Sciatic nerve (tissue), 2 donors: ENCODE results near the gene TANGO6. TPM values are rescaled to one million over a fixed set of nuclear protein-coding genes. Genes with fewer than 3 reads are reported as not detected.
"Not testable (repeated sequence)": the region's sequence is repeated elsewhere in the genome, so short reads cannot be mapped to it uniquely, and the experiment has no call there.

Source experiments
- ATAC-seq: fragments of 200-7000 bp; cut with Tn5 transposase; one replicate; pipeline ENCODE4 v1.9.1; 2020; ENCODE audit warnings: mild to moderate bottlenecking, moderate library complexity
- DNase-seq: peaks from one replicate; pipeline ENCODE4 v3.0.0-alpha.2; 2020; ENCODE audit warnings: low spot score
- intact Hi-C: fragments of 100-400 bp; cut with DNase I; formaldehyde crosslinking; loops from one replicate; pipeline ENCODE4 v1.14.2; 2022
- total RNA-seq: library from RNA; stranded (reverse); fragmentation: NEBNext Ultra II Directional; extraction: Animal tissue kit (Norgen Biotek cat#: 25700); gene quantifications from one replicate; pipeline ENCODE4 v1.2.1, GENCODE V29; 2021
- donor health status: DM: no; HTN: no; CAD: no.
- donor health status: DM: no; HTN: no; CAD: no.

Gene TANGO6
- total RNA-seq, 1 donor from 2014 or later = 31.1 TPM

DNA sequence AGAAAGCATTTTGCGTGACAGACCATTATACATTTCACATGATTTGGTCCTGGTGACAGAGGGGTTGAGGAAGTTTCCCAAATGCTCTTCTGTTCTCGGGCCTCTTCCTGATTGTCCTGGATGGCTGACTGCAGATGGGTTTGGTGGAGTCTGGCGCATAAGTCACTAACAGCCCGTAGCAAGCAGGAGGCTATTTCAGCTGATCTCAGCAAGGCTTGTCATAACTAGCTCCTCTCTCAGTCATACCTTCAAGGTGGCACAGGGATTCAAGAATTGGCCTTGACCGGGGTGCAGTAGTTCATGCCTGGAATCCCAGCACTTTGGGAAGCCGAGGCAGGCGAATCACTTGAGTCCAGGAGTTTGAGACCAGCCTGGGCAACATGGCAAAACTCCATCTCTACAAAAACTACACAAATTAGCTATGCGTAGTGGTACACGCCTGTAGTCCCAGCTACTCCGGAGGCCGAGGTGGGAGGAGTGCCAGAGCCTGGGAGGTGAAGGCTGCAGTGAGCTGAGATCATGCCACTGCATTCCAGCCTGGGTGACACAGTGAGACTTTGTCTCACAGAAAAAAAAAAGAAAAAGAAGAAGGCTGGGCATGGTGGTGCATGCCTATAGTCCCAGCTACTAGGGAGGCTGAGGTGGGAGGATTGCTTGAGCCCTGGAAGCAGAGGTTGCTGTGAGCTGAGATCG, 193.2 kb downstream of the TANGO6 start:
- ATAC-seq (no peak), DNase-seq (no peak)
- intact Hi-C loops = no loop called here

DNA sequence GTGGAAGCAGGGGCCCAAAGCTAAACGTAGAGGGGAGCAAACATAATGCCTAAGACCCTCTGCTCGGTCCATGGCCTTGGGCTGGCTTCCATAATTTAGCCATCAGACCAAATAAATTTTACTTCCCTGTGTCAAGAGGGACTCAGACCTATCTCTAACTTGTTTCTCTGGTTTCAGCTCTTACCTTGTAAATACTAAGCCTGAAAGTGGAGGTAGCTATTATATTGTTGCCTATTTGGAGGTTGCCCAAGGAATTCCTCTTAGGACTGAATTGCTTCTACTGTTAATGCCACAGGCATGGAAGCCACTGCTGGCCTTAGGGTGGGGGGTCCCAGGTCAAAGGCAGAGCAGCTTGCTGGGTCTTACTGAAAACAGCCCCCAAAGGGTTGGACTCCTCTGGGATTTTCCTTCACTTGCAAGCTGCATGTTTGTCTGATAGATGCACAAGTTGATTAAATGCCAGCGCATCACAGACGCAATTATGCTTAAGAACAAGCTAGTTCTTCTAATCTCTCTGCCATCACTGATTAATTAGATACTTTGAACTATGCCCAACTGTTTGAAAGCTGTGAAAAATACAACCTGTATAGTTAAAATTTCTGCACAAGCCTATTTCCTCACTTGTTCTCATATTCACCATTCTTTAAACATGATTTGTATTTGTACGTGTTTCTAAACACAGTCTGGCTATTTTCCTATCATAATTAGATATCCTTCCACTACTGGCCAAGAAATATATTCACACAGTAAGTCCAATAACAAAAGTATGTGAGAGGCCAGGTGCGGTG, 194.2 kb downstream of the TANGO6 start:
- intact Hi-C loops = no loop called here
- DNase-seq (no peak), ATAC-seq (no peak)

DNA sequence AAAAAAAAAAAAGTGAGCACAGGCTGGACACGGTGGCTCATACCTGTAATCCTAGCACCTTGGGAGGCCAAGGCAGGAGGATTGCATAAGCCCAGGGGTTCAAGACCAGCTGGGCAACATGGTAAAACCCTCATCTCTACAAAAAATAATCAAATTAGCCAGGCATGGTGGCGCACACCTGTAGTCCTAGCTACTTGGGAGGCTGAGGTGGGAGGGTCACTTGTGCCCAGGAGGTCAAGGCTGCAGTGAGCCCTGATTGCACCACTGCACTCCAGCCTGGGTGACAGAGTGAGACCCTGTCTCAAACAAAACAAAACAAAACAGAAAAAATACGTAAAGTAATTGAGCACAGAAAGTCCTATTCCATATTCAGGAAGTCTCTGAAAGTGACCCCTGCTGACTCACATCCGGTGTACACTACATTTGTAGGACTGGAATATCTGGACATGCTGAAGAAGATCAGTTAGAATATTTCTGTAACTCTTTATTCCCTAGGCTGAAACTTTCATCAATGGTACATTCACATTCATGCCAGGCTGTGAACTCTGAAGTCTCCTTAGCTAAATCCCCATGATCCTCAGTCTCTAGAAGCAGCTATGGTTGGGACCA, 196.1 kb downstream of the TANGO6 start:
- ATAC-seq (no peak), DNase-seq (no peak)
- intact Hi-C loops = no loop called here

DNA sequence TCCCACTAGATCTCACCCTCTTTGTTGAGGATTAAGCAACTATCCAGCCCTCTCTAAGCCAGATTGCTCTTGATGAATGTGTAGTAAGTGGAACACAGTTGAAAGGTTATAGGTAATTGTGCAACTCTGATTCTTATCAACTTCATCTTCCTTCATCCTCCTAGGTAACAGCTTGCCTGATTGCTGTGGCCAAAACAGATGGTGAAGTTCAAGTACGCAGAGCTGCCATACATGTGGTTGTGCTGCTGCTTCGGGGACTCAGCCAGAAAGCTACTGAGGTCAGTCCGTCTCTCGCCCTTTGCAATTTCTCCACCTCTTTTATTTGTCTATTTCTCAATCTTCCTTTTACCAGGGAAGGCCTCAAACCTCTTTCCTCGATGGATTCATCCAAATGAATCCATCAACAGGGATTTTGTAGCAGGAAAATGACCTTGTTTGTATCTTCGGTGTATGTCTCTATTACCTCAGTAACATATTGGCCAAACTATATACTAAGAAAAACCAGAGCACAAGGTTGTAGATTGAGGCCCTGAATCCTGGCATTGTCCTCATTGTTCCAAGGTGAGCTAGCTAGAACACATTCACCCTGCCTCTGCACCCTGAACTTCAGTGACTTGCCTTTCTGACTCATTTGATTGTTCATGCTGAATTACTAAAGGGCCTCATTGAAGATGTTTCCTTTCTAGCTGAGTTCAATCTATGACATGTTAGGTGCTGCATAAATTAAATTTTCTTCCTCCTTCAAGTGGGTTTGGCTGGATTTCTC, 197.0 kb downstream of the TANGO6 start:
- intact Hi-C loops = no loop called here
- ATAC-seq (no peak), DNase-seq (no peak)

DNA sequence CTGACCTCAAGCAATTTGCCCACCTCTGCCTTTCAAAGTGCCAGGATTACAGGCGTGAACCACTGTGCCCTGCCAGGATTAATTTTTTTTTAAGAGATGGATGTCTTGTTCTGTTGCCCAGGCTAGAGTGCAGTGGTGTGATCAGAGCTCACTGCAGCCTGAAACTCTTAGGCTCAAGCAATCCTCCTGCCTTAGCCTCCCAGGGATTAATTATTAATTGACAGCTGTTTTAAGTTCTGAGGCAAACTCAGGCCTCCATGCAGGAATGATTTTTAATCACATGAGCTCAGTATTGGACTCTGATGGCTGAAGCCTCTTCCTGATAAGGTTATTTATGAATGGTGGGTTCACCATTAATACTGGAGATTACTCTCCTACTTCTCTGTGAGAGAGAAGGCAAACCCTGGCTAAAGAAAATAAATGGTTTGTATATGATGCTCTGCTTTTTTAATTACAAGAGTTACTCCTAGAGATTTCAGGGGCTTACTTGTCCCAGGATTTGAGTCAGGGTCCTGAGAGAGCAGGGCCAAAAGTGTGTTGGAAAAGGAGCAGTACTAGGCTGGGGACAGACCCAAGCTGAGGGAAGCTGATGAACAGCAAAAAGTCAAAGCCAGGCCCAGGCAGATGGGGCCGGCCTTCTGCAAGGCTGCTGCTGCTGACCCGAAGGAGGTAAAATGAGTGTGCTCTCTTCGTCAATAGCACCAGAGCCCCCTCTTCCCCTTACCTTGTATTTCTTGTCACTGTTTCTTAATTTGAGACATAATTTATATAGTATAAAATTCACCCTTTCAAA, 205.2 kb downstream of the TANGO6 start:
- intact Hi-C loops = no loop called here
- no peak for ATAC-seq
- no peak for DNase-seq

DNA sequence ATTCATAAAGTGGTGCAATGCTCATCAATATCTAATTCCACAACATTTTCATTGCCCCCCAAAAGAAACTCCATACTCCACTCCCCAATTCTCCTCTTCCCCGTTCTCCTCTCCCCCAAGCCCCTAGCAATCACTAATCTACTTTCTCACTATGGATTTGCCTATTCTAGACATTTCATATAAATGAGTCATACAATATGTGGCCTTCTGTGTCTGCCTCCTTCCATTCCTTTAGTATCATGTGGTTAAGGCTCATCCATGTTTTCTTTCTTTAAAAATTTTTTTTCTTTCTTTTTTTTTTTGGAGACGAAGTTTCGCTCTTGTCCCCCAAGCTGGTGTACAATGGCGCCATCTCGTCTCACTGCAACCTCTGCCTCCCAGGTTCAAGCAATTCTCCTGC, 205.8 kb downstream of the TANGO6 start:
- intact Hi-C loops = no loop called here
- DNase-seq (no peak), ATAC-seq (no peak)

DNA sequence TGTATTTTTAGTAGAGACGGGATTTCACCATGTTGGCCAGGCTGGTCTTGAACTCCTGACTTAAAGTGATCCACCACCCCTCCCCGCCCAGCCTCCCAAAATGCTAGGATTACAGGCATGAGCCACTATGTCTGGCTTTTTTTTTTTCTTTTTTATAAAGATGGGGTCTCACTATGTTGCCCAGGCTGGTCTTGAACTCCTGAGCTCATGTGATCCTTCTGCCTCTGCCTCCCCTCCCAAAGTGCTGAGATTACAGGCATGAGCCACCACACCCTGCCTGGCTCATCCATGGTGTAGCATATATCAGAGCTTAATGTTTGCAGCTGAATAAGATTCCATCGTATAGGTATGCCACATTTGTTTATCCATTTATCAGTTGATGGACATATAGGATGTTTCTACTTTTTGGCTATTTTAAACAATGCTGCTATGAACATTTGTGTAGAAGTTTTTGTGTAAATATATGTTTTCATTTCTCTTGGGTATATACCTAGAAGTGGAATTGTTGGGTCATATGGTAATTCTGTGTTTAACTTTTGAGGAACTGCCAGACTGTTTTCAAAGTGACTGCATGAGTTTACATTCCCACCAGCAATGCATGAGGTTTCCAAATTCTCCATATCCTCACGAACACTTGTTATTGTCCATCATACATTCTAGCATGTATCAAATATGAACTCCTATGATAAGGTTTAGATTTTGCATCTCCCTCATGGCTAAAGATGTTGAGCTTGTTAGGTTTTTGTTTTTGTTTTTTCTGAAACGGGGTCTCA, 206.5 kb downstream of the TANGO6 start:
- no peak for DNase-seq
- ATAC-seq = no peak
- intact Hi-C loops = no loop called here

DNA sequence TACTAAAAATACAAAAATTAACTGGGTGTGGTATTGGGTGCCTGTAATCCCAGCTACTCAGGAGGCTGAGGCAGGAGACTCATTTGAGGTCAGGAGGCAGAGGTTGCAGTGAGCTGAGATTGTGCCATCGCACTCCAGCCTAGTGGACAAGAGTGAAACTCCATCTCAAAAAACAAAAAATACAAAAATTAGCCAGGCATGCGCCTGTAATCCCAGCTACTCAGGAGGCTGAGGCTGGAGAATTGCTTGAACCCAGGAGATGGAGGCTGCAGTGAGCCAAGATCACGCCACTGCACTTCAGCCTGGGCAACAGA, 208.1 kb downstream of the TANGO6 start:
- ATAC-seq, intact Hi-C loops: not testable (repeated sequence)

DNA sequence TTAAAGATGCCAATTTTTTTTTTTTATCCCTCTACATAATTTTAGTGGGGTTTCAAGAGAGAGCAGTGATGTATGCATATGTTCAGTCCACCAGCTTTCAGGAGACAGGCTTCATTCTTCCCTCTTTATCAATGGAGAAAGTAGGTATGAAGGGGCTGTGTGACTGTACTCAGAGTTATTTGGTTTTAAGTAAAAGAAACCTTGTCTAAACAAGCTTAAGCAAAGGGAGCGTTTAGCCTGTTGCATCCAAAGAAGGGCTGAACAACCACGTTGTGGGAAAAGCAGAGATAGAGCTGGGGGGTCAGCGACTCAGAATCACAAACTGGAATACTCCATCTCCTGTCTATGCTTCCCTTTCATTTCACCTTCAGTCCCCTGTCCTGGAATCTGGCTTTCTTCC, 211.7 kb downstream of the TANGO6 start:
- intact Hi-C loops = no loop called here
- DNase-seq (no peak), ATAC-seq (no peak)

More for the DNA sequence above, 208.1 kb downstream of the TANGO6 start:
- not testable (repeated sequence) for DNase-seq

DNA sequence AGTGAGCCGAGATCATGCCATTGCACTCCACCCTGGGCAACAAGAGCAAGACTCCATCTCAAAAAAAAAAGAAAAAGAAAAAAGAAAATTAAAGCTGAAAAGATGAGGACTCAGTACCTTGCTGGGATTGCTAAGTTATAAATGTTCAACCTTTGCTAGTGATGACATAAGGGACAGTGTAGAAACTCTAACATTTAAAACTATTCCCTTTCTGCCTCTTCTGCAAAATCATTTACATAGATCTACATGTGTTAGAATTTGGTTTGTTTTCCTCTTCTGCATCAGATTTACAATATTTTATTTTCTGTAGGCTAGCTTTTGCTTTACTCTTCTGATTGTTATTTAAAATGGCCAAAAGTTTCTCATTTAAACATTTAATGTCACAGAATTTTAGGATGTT, 212.6 kb downstream of the TANGO6 start:
- intact Hi-C loops = no loop called here
- no peak for ATAC-seq
- no peak for DNase-seq

DNA sequence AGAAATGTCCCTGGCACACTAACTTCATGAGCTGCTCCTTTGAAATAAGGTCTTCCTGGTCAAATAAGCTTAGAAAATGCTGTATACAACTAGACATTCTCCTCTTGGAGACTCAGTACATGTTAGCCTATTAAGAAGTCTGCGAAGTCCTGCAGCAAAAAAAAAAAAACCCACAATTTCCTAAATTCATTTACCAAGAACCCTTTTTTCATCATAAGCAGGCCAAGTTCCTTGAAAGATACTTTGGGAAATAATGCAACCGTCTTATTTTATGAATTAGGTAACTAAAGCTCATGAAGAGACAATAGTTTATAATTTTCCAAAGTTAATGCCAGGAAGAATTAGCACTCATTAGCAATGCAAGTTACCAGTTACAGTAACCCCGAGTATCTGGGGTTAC, 213.1 kb downstream of the TANGO6 start:
- DNase-seq (no peak), ATAC-seq (no peak)
- intact Hi-C loops = no loop called here

DNA sequence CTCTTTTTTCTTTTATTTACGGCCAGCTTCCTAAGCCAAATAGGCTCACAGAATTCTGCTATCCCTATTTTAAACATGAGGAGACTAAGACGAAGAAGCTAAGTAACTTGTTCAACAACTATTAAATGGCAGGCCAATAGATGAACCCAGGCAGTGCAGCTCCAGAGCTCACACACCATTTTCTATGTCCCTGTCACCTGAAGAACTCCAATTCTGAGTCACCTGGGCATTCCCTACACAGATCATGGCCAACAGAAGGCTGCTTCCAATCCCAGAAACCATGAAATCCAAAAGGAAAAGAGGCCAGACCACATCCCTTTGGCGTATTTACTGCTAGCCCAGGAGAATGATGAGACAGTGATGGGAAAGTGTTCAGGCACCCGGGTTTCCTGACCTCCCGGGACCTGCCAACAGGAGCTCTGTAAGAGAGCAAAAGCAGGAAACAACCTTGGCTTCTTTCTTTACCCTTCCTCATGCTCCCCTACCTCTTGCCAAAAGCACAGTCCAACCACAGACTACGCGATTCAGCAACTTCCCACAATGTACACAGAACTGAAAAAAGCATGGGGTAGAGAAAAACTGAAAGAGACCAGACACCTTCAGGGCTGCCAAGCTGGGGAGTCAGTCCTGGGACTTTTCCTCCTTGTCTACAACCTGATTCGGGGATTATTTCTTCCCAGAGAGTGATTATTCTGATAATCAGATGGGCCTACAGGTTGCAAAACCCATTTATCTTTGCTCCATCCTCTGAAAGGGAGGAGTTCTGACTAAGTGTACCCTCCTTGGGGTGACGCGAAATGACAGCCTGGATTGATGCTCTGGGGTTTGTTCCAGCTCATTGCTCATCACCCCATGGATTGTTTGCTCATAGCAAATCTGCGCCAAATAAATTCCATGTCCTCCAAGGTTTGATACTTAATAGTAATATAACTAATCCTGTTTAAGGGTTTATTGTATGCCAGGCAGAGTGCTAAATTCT, 214.4 kb downstream of the TANGO6 start:
- intact Hi-C loops = no loop called here
- ATAC-seq (no peak), DNase-seq (no peak)

DNA sequence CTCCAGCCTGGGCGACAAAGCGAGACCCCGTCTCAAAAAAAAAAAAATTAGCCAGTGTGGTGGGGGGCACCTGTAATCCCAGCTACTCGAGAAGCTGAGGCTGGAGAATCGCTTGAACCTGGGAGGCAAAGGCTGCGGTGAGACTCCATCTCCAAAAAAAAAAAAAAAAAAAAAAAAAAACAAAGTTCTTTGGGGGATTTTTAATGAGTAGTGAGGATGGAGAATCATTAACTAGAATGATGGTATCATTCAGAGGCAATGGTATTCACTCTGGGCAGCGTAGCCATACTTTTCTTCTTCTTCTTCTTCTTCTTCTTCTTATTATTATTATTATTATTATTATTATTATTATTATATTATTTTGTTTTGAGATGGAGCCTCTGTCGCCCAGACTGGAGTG, 220.2 kb downstream of the TANGO6 start:
- ATAC-seq, DNase-seq, intact Hi-C loops: not testable (repeated sequence)

DNA sequence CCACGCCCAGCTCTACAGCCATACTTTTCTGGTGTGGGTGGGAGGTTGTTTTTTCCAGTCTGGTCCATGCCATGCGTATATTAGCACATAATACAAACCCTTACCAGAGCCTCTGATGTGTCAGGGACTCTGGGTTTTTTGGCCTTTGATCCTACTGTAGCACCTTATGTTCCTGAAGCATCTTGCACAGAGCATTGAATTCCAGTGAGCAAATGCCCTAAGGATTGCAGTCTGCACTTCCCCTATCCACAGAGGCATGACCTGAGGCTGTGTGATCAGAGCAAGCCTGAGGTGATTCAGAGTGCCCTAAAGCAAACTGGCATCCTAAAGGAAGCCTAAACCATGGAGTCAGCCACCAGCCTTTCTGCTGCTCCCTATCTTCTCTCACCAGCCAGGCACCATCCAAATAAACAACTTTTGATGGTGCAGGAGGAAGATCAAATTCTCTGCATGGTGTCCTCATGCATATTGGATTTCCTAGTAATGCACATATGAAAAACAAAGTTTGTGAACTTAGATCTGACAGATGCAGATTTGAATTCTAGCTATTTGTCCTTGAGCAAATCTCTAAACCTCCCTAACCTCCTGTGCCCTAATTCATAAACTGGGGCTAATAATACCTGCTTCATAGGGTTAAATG, 220.9 kb downstream of the TANGO6 start:
- no peak for ATAC-seq

DNA sequence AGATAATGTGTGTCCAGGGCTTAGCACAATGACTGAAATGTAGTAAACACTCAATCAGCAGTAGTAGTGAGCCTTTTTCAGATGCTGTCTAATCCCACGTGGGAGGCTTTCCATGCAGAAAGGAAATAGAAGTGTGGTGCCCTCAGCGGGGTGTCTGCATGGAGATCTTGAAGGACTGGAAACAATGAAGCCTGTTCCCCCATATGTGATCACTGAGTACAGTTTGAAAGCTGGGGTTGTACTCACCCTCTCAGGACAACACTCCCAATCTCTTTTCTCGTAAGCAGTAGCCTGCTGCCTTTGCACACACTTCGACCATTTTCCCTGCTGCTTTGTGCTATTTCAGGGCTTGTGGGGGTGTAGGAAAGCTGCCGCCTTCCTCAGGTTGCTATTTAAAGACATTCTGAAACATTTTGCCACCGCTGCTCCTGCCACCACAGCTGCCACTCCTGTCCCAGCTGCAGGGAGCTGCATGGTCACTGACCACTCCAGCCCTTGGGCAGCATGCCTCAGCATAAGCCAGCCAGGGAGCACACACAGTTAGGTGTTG, 221.5 kb downstream of the TANGO6 start:
- intact Hi-C loops = no loop called here
- ATAC-seq (no peak), DNase-seq (no peak)

More for the DNA sequence above, 220.9 kb downstream of the TANGO6 start:
- DNase-seq = no peak
- intact Hi-C loops = no loop called here

DNA sequence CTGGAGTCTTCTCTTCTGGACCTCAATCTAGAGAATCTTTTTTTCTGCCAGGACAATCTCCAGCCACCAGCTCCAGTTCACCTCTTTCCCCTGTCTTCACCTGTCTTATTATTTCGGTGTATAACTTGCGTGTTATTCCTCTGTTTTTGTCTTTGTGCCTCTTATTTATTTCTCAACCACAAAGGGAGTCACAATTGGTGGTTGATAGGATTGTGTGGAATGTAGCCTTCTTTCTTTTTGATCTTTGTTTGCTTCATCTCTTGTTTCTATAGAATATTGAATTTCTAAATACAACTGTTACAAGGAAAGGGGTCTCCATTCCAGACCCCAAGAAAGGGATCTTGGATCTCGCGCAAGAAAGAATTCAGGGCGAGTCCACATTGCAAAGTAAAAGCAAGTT, 226.2 kb downstream of the TANGO6 start:
- intact Hi-C loops = no loop called here
- DNase-seq = no peak
- ATAC-seq = no peak
